GM21360 (cell line): Measurements from ENCODE around the gene CCR9.
"Not testable (repeated sequence)": the region's sequence is repeated elsewhere in the genome, so short reads cannot be mapped to it uniquely, and the experiment has no call there.

Experiments
- ATAC-seq: cut with Tn5 transposase; IDR thresholded peaks from one replicate; pipeline ENCODE4 v1.9.1; 2021; ENCODE audit warnings: mild to moderate bottlenecking, moderate library complexity; ENCODE audit not compliant: unreplicated experiment

Gene CCR9, protein sequence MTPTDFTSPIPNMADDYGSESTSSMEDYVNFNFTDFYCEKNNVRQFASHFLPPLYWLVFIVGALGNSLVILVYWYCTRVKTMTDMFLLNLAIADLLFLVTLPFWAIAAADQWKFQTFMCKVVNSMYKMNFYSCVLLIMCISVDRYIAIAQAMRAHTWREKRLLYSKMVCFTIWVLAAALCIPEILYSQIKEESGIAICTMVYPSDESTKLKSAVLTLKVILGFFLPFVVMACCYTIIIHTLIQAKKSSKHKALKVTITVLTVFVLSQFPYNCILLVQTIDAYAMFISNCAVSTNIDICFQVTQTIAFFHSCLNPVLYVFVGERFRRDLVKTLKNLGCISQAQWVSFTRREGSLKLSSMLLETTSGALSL

DNA sequence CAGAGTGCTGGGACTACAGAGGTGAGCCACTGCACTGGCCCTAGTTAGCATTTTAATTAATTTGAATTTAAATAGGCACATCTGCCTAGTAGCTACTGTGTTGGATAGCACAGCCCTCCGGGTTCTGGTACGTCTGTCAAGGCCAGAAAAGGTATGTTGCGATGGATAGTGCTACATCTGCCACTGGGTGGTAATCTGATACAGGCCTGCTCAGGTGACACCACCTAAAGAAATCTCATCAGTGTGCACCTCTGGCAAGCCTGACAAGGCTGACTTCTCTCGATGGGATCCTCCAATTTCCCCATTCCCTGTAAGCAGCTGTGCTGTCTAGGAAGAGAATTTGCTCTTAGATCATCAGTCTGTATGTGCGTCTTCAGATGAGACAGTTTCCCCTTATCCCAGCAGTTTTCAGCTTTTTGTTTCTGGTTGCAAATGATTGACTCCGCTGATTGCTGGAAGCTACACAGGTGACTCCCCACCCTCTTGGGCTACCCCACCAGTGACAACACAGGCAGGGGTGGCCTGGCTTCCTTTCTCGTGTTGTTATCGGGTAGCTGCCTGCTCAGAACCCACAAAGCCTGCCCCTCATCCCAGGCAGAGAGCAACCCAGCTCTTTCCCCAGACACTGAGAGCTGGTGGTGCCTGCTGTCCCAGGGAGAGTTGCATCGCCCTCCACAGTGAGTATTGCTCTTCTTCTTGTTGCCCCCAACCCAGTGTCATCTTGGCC lies at the start of gene CCR9:
Gene CCR9 (plus strand): TSS at position 565 of the 727 bp plus-strand sequence. CDS start 8,391 bp downstream, outside the sequence.
- no peak for ATAC-seq

DNA sequence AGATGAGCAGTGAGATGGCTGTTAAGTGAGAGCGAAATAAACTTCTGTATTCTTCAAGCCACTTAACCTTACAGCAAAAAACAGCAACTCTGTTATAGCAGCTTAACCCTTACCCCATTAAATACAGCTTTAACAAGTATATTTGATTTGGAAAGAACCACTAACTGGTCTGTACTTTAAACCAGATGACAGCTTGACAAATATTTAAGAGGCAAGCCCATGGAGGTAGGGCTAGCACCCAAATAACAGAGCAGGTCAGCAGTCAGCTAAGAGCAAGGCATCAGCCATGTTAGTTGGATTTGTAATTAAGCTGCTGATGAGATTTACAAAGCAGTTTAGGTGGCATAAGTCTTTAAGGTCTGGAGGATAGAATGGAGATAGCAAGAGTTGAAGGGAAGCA lies 47.9 kb upstream of the CCR9 start:
- no peak for ATAC-seq

DNA sequence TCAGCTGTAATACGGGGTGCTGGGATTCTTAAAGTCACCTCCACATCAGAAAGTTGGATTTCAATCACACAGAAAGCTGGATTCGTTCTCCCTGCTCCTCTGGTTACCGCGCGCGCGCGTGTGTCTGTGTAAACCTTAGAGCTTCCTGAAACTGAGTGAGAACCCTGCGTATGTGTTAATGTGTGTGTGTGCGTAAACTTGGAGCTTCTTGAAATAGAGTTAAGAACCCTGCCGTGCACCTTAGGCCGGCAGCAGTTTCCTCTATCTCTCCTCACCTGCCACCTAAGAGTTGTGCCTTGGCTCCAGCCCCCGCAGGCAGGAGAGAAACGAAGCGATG lies 45.0 kb upstream of the CCR9 start:
- peak; percentile 23 for ATAC-seq

DNA sequence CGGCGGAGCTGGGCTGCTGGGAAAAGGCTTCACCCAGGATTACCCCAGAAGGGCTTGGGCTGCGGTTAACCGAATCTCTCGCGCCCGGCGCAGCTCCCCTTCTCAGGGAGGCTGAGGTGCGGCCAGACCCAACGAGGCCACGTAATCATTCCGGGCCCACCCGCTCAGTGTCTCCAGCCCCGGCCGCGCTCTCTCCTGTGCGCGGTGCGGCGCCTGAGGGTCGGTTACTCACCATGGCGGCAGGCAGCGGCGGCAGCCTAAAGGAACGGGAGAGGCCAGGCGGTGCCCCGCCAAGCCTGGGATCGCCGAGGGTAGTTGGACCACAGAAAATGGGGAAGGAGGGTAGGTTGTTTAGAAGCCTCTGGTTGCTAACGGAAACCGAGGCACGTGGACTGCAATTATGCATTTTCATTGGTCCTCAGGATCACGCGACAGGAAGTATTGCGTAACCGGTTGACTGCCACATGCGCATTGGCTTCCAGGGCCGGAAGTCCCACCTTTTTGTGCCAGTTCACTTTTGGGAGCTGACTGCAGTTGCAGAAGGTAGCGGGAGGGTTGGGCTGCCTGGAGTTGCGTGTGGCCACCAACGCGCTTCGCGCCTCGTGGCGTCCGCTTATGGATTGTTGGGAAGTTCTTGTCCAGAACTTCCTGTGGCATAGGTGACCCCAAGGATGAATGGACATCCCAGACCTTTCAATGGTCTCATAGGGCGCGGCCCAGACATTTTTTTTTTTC lies 44.4 kb upstream of the CCR9 start, which contains the start of gene LZTFL1:
Gene LZTFL1 (minus strand): TSS at position 363 of the 735 bp plus-strand sequence. CDS start 128 bp downstream, at position 235.
- peak; percentile 81 for ATAC-seq

DNA sequence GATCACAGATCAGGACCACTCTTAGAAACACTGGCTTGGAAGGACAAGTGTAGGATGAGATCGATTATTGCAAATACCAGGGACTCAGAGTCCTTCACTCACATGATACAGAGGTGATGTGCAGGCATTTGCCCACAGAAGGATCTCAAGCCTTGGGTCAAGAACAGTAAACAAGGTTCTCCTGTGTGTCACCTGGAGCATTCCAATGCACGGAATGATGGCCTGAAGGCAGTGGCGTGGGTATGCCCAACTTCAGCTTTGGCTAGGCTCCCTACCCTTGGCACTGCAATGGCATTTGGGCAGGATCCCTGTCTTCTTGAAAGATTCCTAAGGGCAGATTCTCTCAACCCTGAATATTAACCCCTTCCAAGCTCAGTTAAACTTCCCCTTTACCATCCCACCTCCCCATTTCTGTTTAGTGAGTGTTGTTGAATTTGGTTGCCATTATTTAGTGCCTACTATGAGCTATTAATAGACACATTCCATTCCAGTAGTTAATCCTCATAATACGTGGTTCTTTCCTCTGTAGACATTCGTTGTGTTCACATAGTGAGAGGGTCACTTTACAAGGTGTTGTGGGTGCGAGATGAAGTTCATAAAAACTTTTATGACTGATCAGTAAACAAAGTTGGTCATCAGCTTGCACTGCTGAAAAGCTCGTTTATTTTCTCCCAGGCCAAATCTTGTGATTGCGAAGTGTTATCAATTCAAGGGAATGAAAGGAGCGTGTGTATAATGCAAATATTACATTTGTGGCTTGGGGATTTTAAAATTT lies 43.3 kb upstream of the CCR9 start:
- ATAC-seq: no peak

DNA sequence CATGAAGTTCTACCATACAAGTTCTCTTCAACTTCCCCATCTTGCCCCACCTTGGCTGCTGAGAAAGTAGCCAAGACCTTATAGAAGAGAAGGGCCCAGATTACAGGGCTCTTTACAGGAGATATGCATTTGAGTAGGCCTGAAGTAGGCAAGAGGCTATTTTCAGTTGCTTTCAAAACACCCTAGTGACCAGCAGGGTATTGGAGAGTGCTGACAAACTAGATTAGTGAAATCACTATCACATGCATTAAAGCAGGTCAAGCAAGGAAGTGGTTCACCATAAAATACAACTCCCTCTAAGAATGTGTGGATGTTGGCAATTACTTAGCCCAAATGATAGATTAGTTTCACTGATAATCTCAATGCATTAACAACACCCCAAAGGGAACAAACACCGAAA lies 41.7 kb upstream of the CCR9 start:
- ATAC-seq: no peak

DNA sequence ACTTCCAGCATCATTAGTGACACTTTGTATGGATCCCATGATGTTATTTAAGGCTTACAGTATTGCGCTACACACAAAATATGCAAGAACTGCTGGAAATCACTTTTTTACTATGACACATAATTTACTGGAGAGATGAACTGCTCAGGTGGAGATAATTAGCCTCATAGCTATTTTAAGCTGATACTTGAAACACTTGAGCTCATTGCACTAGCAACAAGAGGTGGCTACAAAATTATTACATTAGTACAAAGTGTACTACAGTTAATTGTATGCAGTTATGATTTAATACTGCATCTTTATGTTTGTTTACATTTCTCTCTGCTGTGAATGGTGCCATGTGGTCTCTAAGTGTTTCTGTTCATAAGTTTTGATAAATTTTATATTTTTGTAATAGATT lies 38.0 kb upstream of the CCR9 start:
- no peak for ATAC-seq

DNA sequence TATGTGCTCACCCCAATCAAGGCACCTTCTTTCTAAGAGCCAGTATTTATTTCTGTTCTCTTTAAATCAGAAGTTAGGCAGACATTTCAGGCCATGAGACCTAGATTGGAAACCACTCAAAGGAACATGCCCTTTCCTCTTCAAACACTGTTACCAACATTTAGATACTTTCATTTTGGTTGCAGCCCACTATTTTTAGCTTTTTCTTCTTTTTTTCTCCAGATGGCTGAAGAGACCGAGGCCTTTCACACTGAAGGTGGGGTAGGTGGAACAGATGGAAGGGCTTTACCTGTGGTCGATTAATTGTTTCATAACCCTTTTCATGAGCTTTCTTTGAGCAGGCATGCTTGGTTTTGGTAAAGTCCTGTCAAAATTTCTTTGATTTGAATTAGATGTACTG lies 33.5 kb upstream of the CCR9 start:
- no peak for ATAC-seq

DNA sequence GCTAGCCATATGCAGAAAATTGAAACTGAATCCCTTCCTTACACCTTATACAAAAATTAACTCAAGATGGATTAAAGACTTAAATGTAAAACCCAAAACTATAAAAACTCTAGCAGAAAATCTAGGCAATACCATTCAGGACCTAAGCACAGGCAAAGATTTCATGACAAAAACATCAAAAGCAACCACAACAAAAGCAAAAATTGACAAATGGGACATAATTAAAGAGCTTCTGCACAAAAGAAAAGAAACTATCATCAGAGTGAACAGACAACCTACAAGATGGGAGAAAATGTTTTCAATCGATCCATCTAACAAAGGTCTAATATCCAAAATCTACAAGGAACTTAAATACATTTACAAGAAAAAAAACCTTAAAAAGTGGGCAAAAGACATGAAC lies 30.0 kb upstream of the CCR9 start:
- ATAC-seq: not testable (repeated sequence)

DNA sequence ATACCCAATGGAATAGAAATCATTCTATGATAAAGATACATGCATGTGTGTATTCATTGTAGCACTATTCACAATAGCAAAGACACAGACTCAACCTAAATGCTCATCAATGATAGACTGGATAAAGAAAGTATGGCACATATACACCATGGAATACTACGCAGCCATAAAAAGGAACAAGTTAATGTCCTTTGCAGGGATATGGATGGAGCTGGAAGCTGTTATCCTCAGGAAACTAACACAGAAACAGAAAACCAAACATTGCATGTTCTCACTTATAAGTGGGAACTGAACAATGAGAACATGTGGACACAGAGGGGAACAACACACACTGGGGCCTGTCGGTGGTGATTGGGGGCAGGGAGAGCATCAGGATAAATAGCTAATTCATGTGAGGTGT lies 29.3 kb upstream of the CCR9 start:
- ATAC-seq: not testable (repeated sequence)

DNA sequence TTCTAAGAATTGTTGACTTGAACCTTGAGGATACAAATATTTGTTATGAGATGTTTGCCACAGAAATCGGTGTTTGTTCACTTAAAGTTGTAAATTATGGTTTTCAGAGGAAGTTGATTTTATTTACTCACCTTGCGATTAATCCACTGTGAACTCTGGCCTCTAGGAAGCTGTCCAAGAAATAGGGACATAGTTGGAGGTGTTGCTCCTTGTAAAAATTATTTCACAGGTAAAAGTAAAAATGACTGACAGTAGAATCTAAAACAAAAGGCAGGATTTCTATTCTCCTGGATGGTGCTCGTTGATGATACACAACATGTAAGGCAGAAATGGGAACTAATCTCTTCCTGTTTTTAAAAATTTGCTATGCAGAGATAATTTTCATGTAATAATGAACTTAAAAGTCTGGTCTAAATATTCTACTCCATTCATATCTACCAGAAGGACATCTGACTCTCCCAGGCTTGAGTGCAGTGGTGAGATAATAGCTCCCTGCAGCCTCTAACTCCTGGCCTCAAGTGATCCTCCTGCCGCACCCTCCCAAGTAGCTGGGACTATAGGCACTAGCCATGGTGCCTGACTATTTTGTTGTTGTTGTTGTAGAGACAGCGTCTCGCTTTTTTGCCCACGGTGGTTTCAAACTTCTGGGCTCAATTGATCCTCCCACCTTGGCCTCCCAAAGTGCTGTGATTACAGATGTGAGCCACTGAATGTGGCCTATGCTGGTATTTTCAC lies 27.4 kb upstream of the CCR9 start:
- no peak for ATAC-seq

DNA sequence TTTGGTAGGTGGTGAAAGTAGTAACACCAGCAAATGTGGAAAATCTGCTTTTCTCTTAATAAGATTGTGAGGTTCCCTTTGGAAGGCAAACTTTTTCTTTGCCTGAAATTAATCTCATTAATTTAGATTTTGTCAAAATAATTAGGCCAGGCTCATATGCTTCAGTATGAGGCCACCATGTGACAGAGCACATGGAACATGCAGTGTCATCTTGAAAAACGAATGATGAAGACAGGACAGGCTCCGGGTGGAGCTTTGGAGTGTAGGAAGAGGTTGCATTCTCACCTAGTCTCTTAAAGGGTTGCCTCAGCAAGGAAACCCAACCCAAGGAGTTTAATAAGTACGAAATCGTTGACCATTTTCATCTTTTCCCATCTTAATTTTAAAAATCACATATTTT lies 25.9 kb upstream of the CCR9 start:
- ATAC-seq: no peak

DNA sequence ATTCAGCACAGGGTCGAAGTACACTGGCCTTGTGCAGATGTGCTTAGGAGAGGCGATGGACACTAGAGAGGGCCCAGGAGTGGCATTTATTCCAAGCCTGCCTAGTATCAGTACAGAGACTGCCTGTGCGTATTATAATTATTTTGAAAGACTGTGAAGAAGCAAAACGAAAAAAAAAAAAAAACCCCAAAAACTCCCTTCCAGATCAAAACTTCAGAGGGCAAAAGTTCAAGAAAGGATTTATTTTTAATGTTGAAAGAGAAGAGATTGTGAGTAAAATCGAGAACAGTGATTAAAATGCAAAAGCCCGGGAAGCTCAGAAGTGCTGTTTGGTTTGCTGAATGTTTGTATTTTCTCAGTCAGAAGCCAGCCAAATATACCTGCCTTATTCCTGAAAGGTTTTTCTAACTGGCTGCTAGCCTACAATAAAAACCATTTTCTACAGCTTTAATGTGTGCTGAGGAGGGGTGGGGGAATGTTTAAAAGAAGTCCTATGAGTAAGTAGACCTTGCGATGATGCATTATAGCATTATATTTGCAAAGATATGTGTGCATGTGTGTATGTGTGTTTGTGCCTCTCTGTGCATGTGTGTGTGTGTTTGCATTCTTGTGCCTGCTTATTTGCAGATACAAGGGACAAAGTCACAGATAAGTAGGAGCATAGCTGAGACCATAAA lies 25.2 kb upstream of the CCR9 start:
- peak; percentile 49 for ATAC-seq

DNA sequence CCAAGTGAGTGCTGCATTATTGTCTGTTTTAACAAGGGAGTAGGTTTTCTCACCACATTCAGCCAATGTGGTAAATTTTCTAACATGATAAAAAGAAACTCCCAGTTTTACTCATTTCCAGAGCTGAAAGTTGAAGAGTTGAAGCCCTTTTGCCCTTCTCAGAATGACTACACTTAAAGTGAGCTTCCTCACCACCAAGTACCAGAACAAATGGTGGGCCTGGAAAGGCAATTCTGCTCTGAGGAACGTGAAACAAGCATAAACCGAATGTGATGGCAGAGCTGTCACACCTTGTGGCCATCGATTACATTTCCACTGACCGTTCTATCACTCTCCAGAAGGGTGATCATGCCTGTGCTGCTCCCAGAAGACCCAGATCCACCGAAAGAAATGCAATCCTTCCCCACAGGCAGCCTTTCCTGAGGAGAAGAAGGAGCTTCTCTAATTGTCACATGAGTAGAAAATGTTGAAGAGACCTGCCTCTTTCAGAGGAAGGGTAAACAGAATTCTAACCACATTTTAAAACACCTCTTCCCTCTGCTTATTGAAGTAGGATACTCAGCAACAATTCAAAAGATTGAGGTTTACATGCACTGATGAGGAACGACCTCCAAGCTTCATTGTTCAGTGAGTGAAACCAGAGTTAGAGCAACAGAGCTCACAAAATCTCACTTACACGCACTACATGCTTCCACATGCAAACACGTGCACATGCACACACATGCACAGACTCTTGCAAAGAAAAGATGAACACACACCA lies 21.4 kb upstream of the CCR9 start:
- peak; percentile 73 for ATAC-seq

DNA sequence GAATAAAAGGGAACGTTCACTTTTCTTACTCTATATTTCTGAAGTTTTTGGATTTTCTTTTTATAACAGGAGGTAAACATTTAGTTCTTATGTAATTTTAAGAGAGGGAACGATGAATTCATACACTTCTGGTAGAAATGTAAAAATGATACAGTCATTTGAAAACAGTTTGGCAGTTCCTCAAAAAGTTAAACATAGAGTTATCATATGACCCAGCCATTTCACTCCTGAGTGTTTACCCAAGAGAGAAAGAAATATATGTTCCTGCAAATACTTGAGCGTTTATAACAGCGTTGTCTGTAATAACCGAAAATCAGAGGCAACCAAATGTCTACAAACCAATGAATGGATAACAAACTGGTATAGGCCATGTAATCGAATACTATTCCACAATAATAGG lies 20.8 kb upstream of the CCR9 start:
- ATAC-seq: no peak

DNA sequence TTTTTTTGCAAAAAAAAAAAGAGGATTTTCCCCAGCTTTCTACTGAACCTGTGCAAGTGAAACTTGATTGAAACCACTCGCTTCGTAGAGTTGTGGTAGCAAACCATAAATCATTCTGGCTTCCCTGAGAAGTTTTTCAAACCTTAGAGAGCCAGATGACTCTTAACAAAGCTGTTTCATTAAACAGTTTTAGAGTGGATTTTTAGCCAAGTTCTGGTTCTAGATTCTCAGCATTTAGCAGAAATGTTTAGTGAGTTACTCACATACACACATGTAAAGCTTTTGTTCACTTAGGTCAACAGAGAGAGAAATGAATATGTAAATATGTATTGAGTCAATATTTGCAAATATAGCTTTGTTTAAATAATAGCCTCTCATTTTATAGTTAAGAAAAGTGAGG lies 18.1 kb upstream of the CCR9 start:
- no peak for ATAC-seq

DNA sequence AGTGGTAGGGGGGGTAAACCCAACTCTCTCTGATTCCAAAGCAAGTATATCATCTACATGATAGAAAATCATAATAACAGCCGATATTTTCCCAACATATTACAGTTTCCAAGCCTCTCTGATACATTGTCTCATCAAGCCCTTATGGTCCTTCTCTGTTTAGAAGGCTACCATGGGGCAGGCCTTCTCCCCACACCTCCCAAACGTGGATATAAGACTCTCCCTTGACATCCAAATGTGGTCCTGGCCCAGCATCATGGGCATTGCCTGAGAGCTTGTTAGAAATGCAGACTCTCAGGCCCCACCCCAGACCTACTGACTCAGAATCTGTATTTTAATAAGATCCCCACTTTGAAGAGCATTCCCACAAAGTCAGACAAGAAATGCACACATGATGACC lies 17.7 kb upstream of the CCR9 start:
- ATAC-seq: no peak

DNA sequence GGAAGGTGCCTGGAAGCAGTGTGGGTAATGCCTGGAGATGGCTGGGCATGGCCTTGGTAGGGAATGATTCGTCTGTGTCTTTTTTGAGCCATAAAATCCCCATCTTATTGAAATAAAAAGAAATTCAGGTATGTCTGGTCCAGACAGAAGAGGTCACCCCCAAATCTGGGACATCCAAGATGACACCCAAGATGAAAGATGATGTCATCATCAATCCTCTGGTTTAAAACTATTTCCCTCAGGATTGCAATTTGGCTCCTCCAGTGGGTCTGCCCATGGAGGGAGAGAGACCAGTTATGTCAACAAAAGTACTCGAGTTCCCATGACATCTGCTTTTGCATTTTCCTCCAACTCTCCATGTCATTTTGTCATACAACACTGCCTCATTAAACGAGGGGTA lies 16.7 kb upstream of the CCR9 start:
- ATAC-seq: no peak

DNA sequence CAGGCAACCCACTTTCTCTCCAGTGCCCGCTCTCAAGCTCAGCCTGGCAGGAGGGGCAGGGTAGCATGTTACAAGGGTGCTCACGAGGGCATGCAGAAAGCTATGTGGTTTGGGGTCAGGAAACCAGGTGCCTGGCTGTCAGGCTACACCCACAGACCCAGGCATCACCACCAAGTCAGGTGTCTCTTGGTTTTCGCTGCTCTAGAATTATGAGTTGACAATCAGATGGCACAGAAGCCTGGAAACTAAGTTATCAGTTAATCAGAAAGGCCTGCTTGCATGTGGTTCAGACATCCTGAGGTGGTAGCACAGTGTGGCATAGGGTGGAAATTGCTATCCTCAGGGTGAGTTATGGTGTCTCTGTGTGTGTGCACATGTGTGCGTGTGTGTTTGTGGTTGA lies 16.2 kb upstream of the CCR9 start:
- no peak for ATAC-seq
